HG03025 (cell line): ENCODE data around the gene RALGPS1.

Source experiments
- ATAC-seq: cut with Tn5 transposase; IDR thresholded peaks from one replicate; pipeline ENCODE4 v1.9.1; 2021; ENCODE audit warnings: mild to moderate bottlenecking, moderate library complexity; ENCODE audit not compliant: unreplicated experiment, low FRiP score

Gene RALGPS1

GRCh38 chr9:126914458-126915280 lies at the start of gene RALGPS1:
RALGPS1 (plus strand) TSS chr9:126914782; CDS start chr9:126962290, 47,508 bp downstream.
- ATAC-seq, result peak; percentile 95

GRCh38 chr9:126869368-126869767 lies 45.2 kb upstream of the RALGPS1 start:
- ATAC-seq, result no peak

- no peak for ATAC-seq
Observed at GRCh38 chr9:126872516-126872915, 42.1 kb upstream of the RALGPS1 start.

- ATAC-seq, result no peak
Observed at GRCh38 chr9:126874546-126875314, 39.9 kb upstream of the RALGPS1 start.

GRCh38 chr9:126875756-126876510 lies 38.6 kb upstream of the RALGPS1 start:
- no peak for ATAC-seq

- no peak for ATAC-seq
Observed at GRCh38 chr9:126876531-126876930, 38.1 kb upstream of the RALGPS1 start.

- no peak for ATAC-seq
Observed at GRCh38 chr9:126877418-126877817, 37.2 kb upstream of the RALGPS1 start.

GRCh38 chr9:126879288-126879687 lies 35.3 kb upstream of the RALGPS1 start:
- no peak for ATAC-seq

- ATAC-seq, result no peak
Observed at GRCh38 chr9:126880226-126880946, 34.2 kb upstream of the RALGPS1 start.

- no peak for ATAC-seq
Observed at GRCh38 chr9:126880947-126881332, 33.6 kb upstream of the RALGPS1 start.

- ATAC-seq, result no peak
Observed at GRCh38 chr9:126882746-126883145, 31.8 kb upstream of the RALGPS1 start.

GRCh38 chr9:126883636-126884035 lies 30.9 kb upstream of the RALGPS1 start:
- no peak for ATAC-seq

- ATAC-seq, result no peak
Observed at GRCh38 chr9:126885131-126885641, 29.4 kb upstream of the RALGPS1 start.

GRCh38 chr9:126886034-126886822 lies 28.4 kb upstream of the RALGPS1 start:
- ATAC-seq, result no peak

- no peak for ATAC-seq
Observed at GRCh38 chr9:126886897-126887296, 27.7 kb upstream of the RALGPS1 start.

GRCh38 chr9:126891676-126892075 lies 22.9 kb upstream of the RALGPS1 start:
- no peak for ATAC-seq

- no peak for ATAC-seq
Observed at GRCh38 chr9:126893079-126893478, 21.5 kb upstream of the RALGPS1 start.

- ATAC-seq, result no peak
Observed at GRCh38 chr9:126894052-126894603, 20.5 kb upstream of the RALGPS1 start.

GRCh38 chr9:126902210-126902609 lies 12.4 kb upstream of the RALGPS1 start:
- ATAC-seq, result no peak
